ENCODE results near the gene SSB.
"Not testable (repeated sequence)": the region's sequence is repeated elsewhere in the genome, so short reads cannot be mapped to it uniquely, and the experiment has no call there.

Gene SSB

DNA sequence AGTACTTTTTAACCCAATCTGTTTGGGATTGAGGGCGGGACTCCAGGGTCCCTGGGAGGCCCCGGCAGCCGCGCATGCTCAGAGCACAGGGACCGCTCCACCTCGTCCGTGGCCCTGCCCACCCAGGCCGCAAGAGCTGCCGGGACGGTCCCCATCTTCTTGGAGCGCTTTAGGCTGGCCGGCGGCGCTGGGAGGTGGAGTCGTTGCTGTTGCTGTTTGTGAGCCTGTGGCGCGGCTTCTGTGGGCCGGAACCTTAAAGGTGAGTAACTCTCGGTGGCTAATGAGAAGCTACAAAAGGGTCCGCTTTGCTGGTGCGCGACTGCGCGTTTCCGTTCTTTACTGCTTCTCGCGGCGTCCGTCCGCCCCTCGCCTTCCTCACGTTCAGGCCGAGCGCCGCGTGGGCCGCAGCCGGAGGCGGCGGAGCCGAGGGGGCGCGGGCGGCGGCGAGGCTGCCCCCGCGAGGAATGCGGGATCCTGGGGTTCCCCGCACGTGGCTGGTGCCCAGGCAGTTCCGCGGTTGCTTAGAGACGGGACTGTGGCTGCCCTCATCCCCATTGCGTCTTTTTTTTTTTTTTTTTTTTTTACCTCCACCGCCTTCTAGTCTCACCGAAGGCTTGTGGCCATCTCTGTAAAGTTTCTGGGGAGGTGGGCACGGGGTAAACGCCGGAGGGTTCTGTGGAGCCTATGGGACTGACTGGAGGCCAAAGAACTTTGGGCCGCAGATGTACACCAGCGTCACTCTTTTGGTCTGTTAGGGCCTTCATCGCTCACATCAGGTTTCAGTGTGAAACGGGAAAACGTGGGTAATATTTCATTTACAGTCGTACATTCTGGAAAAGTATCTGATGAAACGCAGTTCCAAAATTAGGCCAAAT is at the start of gene SSB:
TSS of gene SSB (plus strand) at position 154 of the 875 bp plus-strand sequence. CDS start 2,090 bp downstream, outside the sequence.
- DNase-seq: peak; percentile 55

DNA sequence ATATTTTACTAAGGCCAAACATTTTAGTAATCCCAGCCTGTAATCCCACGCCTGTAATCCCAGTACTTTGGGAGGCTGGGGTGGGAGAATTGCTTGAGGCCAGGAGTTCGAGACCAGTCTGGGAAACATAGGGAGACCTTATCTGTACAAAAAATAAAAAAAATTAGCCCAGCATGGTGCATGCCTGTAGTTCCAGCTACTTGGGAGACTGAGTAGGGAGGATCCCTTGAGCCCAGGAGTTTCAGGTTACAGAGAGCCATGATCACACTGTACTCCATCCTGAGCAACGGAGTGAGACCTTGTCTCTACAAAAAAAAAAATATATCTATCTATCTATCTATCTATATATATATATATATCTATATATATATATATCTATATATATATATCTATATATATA is 45.9 kb upstream of the SSB start:
- DNase-seq: no peak

DNA sequence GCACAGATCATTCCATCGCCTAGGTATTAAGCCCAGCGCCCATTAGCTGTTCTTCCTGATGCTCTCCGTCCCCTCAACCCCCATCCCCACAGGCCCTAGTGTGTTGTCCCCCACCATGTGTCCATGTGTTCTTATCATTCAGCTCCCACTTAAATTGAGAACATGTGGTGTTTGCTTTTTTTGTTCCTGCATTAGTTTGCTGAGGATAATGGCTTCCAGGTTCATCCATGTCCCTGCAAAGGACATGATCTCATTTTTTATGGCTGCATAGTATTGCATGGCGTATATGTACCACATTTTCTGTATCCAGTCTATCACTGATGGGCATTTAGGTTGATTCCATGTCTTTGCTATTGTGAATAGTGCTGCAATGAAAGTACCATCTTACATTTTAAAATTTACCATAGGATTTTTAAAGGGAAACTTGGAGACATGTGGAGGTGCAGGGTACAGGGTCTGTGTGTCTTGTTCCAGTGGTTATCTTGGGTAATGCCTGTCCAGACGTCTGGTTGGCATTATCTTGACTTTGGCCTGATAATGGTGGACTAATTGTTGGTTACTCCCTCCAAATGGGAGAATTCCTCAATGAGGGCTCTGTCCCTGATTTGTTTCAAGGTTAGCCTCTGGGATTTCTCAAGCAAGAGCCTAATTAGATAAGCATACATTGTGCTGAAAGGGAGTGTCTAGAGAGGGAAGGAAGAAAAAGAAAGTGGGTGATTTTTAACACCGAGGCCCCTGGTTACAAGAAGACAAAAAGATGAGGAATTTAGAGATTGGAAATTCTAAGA is 43.4 kb upstream of the SSB start:
- no peak for DNase-seq

DNA sequence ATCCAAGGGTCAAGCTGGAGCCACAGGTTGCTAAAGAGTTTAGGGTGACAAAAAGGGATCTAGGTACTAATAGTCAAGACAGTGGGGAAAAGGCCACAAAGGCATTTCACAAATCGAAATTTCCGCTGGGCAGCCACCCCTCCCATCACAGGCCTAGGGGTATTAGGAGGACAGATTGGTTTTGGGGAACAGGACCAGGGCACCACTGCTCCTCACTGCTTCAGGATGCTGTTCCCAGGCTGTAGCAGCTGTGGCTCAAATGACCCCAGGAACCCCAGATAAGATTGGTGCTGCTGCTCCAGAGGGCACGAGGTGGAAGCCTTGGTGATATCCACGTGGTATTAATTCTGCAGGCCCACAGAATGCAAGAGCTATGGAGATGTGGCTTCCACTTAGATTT is 42.3 kb upstream of the SSB start:
- DNase-seq: no peak

DNA sequence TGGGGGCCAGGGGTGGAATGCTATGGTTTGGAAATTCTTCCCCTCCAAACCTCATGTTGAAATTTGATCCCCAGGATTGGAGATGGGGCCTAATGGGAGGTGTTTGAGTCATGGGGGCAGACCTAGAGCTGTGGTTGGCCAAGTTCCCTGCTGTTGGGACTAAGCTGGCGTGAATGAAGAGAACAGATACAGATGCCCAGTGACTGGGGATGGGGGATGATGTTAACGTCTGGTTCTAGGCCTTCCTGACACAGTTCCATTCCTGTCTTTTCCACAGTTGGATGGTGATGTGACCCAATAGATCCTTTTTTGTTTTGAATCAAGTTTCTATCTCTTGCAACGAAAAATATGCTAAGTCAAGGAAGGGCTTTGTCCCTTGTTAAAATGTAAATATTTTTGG is 41.3 kb upstream of the SSB start:
- no peak for DNase-seq

DNA sequence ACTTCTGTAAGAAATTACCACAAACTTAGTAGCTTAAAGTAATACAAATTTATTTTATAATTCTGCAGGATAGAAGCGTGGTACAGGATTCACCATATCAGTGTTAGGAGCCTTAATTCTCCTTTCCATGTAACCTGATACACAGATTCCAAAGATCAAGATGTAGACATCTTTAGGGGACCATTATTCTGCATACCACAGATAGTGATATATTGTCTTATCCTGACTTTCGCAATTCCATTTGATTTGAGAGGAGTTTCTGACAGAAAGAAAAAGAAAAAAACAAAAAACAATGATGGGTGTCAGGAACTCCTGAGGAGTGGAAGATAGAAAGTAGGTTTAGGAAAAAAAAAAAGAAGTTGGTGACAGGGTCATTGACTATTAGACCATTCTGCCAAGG is 40.9 kb upstream of the SSB start:
- no peak for DNase-seq

DNA sequence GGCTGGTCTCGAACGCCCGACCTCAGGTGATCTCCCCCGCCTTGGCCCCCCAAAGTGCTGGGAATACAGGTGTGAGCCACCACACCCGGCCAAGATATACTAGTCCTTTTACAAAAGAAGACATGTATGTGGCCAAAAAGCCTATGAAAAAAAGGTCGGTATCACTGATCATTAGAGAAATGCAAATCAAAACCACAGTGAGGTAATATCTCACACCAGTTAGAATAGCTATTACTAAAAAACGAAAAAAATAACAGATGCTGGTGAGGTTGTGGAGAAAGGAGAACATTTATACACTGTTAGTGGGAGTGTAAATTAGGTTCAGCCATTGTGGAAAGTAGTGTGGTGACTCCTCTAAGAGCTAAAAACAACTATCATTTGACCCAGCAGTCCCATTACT is 38.7 kb upstream of the SSB start:
- no peak for DNase-seq

DNA sequence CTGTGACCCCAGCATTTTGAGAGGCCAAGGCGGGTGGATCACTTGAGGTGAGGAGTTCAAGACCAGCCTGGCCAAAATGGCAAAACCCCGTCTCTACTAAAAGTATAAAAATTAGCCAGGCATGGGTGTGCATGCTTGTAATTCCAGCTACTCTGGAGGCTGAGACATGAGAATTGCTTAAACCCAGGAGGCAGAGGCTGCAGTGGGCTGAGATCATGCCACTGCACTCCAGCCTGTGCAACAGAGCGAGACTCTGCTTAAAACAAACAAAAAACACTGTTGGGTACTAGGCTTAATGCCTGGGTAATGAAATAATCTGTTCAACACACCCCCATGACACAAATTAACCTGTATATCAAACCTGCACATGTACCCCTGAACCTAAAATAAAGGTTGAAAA is 37.9 kb upstream of the SSB start:
- not testable (repeated sequence) for DNase-seq

DNA sequence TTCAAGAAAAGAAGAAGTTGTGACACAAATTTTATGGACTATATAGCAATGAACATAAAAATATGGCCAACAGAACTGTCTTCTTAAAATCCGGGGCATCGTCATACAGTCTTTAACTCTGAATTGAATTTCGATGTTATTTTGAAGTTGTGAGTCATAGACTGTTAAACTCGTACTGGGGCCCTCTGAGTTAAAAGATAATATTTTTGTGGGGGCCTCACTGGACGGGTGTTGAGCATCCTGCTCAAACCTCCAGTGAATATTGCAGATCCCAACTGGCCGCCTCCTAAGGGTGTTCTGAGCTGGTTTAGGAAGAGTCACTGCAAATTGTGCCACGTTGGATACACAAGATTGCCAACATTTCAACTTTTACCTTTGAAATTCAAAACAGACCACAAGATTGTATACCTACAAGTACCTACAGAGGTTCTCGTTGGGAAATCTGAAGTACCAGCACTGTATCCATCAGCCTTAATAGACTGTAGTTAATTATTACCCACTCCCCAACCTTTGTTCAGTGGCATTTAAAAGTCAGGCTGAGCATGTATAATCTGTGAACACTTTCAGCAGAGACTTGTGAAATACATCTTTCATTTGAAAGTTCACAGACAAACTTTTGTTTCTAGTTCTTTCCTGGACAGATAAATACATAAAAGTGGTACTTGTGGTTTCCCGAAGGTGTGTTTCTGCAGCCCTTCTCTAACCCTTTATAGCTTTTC is 37.3 kb upstream of the SSB start:
- no peak for DNase-seq

DNA sequence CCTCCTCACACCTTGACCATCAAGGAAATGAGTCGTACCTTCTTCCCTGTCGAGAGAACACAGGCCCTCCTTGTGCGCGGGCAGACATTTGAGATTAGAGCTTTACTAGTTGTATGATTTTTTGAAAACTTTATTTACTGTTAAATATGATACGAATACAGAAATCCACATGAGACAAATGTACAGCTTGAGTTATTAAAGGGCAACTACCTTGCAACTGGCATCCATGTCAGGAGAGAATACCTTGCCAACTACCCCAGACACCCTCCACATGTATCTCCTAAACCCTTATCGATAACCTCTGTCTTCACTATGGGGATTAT is 36.7 kb upstream of the SSB start:
- no peak for DNase-seq

DNA sequence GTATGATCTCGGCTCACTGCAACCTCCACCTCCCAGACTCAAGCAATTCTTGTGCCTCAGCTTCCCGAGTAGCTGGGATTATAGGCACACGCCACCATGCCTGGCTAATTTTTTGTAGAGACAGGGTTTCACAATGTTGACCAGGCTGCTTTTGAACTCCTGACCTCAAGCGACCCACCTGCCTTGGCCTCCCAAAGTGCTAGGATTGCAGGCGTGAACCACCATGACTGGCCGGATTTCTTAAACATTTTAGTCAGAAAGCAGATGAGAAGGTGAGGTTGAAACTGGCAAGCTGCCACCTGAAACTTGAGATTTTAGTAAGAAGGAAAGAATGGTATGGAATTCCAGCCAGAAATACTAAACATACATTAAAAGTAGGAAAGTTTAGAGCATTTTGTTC is 33.1 kb upstream of the SSB start:
- DNase-seq: no peak

DNA sequence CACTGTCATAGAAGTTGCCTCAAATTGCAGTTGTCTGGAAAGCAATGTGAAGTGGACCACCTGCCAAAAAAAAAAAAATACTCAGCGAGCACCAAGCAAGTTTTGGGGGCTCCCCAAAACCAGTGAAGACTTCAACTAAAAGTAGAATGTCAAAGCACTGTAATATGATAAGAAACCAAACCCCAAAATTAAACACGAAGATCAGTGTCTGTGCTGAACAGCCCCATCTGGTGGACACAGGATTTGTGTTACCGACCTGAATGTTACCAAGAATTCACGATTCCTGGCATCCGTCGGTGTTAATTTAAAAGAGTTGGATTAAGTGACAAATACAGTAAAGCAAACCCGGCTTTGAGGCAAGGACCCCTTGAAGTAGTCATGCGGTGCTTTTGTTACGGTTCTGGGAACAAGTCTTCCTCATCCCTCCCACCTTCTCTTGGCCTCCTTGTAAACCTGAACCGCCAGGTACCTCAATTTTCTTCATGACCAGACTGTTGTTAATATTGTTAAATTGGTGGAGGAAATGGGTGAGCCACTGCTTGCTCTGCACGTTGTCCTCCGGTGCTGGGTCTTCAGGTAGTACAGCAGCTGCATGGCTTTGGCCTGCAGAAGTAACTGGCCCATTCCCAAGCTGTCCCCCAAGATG is 31.3 kb upstream of the SSB start:
- no peak for DNase-seq

DNA sequence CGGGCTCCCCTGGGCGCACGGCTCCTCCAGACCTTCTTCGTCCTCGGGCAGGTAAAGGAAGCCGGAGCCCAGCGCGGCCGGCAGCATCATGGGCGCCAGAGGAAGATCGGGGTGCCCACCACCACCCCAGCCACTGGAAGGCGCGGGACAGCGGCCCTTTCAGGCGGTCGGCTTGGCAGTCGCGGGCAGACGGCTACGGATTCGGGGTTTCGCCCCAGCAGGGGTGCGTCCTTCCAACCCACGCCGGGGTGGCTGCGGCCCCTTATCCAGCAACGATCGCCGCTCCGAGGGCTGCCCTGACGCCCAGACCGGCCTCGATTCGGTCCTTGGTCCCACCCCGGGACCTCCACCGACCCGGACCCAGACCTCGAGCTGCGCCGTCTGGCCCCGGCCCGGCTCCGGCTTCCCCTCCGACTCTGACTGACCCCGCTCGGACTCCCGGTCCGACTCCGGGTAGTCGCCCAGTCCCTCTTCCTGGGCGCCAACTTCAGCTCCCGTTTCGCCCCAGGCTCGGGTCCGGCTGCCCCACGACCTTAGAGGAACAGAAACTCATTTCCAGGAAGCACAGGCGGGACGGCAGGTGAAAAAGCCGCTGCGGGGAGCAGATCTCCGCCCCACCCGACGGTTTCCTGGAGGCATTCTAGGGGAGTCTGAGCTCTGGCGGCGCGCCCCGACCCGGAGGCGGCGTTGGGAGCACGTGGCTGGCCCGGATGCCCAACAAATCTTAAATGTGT is 30.2 kb upstream of the SSB start:
- no peak for DNase-seq

DNA sequence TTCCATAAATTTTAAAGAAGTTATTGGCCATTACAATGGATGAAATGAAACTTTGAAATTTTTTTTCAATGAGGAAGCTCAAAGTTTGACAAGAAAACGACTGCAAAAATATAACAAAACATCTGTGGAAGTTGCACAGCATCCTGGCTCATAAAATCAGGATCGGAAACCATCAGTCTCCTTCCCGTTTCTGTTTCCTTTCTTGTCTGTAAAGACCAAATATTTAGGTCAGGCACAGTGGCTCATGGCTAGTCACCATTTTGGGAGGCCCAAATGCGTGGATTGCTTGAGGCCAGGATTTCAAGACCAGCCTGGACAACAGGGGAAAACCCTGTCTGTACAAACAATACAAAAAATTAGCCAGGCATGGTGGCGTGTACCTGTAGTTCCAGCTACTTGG is 27.6 kb upstream of the SSB start:
- DNase-seq: no peak

DNA sequence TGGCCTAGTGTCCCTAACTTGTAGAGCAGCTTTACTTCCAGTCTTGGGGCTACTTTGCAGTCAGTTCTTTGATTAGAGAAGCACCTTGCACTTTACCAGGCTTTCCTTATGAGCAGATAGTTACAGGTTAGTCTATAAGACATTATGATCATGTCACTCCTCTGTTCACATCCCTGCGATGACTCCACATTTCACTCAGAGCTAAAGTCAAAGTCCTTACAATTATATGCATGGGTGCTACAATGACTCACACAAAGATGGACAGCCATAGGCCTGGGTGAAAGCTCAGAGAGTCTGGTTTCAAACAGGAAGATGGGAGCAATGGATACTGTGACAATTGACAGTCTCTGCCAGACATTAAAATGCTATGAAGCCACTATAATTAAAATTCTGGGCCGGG is 27.1 kb upstream of the SSB start:
- DNase-seq: no peak

DNA sequence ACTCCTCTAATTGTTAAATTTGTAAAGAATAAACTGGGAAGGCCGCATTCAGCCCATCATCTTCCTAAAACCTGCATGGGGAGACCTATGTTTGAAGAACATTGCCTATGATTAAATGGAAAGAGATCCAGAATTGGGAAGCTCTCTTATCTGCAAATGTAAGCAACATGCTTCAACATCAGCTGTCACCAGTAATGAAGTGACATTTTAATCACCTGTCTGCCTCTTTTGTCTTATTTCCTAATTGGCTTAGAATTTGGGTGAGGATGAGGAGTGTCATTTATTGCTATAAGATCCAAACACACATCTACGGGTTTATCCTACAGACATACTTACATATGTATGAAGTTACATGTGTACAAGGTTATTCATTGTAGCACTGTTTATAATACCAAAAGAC is 26.0 kb upstream of the SSB start:
- DNase-seq: no peak

DNA sequence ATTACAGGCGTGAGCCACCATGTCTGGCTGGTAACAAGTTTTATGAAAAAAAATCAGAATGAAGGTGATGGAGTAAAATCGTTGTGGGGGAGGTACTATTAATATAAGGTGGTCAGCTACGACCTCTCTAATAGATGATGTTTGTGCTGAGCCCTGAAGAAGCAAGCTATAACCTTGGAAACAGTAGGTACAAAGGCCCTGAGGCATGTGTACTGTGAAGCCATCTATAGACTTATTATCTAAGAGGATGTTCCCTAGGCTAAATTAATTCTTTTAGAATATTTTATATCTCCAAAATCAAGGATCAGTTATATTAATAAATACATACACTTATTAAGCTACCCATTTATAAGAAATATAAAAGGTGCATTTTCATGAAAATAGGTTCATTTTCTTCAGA is 23.3 kb upstream of the SSB start:
- no peak for DNase-seq

DNA sequence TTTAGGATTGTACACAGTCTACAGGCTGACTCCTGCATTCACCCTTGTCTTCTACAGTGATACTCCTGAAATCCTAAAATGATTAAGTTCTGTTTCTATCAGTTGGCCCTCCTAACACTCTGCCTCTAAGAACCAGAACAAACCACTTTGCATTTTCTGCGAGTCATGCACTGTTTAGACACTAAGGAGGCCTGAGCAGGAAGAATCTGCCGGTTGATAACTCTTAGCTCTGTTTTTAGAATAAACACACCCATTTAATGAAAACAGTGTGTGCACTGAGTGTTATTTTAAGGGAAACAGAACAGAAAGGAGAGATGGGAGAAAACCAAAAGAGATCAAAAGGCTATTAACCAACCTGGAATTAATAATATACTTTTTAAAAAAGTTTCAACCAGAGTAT is 22.9 kb upstream of the SSB start:
- DNase-seq: no peak

DNA sequence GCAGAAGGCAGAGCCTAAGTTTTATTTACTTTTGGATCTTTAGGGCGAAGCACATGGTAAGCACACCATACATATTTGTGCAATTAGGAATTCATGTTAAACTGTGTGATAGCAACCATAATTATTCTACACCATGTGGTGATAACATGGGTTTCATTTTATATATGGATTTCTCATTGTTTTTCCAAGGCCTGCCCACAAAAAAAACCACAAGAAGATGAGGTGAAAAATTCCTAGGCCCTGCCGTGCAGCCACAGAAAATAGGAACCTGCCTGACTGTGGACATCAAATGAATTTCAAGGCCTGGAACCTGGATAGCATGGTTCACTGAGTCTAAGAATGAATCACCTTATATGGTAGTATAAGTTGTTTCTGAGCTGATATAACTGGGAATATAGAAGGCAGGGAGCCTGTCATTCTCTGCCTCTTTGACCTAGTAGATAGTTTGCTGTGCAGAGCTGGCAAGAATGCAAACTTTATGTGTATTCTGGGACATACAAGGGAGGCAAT is 22.4 kb upstream of the SSB start:
- DNase-seq: no peak

DNA sequence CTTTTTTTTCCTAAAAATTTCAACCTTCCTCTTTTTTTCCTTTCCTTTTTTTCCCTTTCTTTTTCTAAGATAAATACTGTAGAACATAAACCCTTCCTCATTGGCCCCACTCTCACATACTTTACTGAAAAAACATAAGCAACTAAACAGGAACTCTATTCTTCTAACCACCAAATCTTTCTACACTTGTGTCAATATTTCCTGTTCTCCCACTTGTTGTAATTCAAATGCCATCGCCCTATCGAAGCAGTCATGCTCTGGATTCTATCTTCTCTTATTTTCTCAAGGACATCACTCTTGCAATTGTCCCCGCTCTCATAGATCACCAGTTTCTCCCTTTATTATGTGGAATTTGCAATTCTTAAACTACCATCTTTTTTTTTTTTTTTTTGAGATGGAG is 20.2 kb upstream of the SSB start:
- DNase-seq: no peak

DNA sequence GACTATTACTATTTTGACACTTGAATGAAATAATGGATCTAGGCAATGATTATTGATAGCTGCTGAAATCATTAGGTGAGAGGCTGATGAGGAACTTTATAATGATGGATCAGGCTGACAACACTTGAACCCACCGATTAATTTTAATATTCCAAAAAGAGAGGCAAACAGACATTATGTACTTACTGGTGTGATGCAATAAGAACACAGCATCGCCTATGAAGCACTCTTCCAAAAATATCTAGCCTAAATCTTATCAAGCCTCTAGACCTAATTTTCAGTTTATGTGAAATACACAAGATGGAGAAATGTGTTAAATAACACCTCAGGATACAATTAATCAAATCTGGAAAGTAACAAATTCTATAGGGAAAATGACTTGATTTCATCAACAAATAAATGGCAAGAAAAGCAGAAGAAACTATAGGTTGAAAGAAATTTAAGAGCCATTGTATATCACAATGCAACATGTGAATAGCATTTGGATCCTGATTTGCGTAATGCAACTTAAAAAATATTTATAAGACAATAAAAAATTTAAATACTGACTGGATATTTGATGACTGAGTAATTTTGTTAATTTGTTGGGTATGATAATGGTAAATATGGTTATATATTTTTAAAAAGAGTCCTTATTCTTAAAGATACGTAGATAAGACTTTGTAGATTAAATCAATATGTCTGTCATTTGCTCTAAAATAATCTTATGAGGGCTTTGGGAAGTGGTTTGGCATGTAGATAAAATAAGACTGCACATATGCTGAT is 17.2 kb upstream of the SSB start:
- DNase-seq: no peak

DNA sequence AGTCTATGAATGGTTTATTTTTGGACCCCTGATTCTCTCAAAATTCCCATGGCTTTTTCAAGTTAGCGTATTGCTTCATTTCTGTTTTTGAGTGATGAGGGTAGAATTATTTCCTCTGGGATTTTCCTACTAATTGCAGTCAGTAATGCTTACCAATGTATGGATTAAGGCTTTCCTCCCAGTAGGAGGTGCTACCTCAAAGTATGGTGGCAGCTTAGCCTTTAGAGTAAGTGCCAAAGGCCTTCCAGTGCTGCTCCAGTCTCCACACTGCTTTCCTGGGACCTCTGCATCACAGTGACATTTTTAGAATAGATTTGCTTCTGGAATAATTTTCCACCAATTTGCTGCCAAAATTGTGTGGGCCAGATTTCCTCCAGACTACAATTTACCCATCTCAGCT is 16.2 kb upstream of the SSB start:
- no peak for DNase-seq

All from NCI-H2029 treated with DMSO at 0.1 percent for 48 hours (cell line).